Stimulated activated CD4-positive, alpha-beta T cell treated with anti-CD3 and anti-CD28 coated beads, TNF-alpha, amount 100 ng/mL, for 1 hour (primary cell): Measurements from ENCODE around the gene MAGOH.
"Not testable (repeated sequence)": the region's sequence is repeated elsewhere in the genome, so short reads cannot be mapped to it uniquely, and the experiment has no call there.

Experiments used
- DNase-seq, 3 donors: peaks; one replicate each; pipeline ENCODE4 v3.0.0-alpha.2; 2020; ENCODE audit warnings: low read depth in 3 of 3, low spot score in 1 of 3

MAGOH gene

GRCh38 chr1:53220962-53221286 is 17.4 kb downstream of the MAGOH start:
- no peak for DNase-seq

DNA sequence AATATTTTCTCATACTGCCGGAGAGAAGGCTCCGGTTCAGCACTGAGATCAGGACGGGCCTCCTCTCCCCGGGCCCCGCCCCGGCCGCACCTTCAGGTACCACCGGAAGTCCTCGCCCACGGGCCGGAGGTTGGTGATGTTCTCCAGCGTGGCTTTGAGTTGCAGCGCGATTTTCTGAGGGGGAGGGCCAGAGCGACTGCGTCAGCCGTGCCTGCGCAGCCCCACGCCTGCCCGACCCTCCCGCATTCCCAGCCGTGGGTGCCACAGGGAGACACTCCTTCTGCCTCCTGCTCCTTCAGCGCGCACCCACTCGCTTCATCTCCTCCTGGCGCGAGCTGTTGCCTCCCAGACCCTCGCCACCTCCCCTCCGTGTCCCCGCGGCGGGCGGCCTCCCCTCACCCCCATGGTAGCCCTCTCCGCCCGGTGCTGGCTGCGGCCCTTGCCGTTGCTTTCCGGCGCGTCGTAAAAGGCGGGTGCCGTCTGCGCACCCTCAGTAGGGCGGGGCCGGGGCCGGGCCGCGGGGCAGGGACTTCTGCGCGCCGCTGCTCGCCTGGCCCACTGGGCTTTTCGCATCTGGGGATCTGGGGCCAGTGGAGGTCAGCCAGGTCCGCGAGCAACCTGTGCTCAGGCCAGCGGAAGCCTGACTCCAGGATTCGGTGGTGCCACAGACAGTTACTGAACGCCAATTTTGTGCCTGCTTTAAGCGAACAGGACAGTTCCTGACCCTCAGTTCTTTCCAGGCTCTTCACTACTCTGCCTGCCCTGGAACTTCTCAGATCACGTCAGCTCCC is 18.0 kb downstream of the MAGOH start, which contains the start of gene CZIB:
Gene CZIB, minus strand, starts transcription at position 464 of the 791 bp plus-strand sequence. Its CDS starts 59 bp downstream, at position 405.
- peak; percentile 78 to 93 (median 79) for DNase-seq

GRCh38 chr1:53219711-53220110 is 18.6 kb downstream of the MAGOH start:
- no peak for DNase-seq

DNA sequence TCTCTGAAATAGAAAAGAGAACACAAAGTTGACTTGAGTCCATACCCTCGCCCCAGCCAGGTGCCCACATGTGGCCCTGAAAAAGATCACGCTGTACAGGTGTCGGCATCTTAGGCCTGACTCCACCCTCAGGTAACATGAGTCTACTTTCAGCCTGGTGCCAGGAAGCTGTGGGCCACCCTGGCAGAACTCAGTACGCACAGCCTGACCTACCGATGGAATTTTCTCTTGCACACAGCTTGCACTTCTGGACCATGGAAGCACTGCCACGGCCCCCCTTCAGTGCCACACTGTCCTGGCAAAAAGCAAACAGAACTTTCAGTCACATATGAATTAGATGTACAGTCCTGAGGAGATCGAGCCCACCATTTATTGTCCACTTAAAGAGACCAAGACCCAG is 20.1 kb downstream of the MAGOH start:
- DNase-seq, result no peak

- DNase-seq, result no peak
Measured at GRCh38 chr1:53214376-53214940, 23.9 kb downstream of the MAGOH start.

- DNase-seq, result no peak
Measured at GRCh38 chr1:53210954-53211353, 27.4 kb downstream of the MAGOH start.

- DNase-seq, result no peak
Measured at GRCh38 chr1:53210352-53210751, 28.0 kb downstream of the MAGOH start.

DNA sequence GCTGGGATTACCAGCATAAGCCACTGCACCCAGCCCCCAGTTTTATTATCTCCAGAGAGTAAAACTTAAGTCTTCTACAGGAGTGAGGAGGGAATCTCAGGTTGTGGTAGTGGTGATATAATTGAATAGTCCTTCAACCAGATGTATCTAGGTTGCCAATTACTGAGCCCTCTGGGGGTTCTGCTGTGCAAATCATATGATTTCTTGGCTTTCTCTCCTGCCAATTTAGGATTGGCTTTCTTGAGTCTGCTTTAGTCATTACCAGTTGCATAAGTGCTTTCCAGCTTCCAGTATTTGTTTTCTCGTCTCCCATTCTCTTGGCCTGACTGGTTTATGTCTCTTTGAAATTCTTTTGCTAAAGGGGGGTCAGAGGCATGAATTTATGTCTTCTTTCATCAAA is 30.6 kb downstream of the MAGOH start:
- DNase-seq, result no peak

GRCh38 chr1:53206735-53207379 is 31.5 kb downstream of the MAGOH start:
- DNase-seq, result no peak

- DNase-seq, result not testable (repeated sequence)
Measured at GRCh38 chr1:53206083-53206685, 32.1 kb downstream of the MAGOH start.

DNA sequence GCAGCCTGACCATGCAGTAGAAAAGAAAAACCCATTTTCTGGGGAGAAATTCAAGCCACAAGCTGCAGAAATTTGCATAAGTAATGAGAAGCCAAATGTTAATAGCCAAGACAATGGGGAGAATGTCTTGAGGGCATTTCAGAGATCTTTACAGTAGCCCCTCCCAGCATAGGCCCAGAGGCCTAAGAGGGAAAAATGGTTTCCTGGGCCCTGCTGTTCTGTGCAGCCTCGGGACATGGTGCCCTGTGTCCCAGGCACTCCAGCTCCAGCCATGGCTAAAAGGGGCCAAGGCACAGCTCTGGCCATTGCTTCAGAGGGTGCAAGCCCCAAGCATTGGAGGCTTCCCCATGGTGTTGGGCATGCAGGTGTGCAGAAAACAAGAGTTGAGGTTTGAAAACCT is 32.8 kb downstream of the MAGOH start:
- DNase-seq, result not testable (repeated sequence)

GRCh38 chr1:53203466-53203865 is 34.9 kb downstream of the MAGOH start:
- DNase-seq, result no peak

GRCh38 chr1:53198241-53198651 is 40.1 kb downstream of the MAGOH start:
- no peak for DNase-seq

- DNase-seq, result no peak
Measured at GRCh38 chr1:53197291-53198200, 40.8 kb downstream of the MAGOH start.

DNA sequence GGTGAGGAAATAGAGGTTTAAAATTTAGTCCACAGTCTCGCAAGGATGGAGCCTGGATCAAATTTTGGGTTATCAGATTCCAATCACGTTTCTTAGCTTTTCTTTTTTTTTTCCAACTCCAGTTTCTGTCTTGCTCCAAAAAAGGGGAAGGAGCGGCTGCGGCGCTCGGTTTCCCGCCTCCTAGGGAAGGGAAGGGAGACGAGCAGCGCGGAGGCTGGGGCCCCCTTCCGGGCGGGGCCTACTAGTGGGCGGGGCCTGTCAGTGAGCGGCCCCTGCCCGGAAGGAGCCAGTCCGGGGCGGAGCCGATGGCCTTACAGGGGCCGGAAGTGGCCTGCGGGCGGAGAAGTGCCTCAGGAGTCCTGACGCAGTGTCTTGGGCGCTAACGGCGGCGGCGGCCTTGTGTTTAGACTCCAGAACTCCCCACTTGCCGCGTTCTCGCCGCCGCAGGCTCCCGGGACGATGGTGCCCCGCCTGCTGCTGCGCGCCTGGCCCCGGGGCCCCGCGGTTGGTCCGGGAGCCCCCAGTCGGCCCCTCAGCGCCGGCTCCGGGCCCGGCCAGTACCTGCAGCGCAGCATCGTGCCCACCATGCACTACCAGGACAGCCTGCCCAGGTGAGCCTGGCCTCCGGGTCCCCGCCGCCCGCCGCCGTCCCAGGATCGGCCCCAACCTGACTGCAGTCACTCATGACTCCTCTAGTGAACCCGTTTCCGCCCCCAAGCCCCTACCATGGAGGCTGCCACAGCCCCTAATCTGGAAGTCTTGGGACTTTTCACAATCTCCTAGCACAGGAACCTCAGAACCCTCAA is 41.6 kb downstream of the MAGOH start, which contains the start of gene CPT2:
Gene CPT2, plus strand, starts transcription at position 340 of the 806 bp plus-strand sequence. Its CDS starts 120 bp downstream, at position 460.
- peak; percentile 74 to 83 (median 77) for DNase-seq

DNA sequence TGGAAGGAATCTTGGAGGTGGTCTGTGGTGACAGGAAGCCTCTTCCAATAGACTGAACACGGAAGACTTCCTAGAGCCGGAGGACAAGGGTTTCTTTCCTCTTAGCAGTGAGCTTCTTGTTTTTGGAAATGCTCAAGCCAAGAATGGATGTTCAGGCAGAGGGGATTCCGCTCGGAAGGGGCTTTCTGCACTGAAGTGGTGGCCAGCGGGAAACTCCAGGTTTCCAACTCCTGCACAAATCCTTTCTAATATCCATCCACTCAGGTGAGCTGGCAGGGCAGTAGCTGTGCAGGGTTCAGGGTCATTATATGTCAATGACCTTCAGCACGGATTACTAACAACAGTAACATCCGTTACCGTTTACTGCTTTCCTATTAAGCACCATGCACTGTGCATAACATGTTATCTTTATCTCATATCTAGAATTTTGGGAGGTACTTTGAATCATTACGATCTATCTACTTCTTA is 42.3 kb downstream of the MAGOH start:
- DNase-seq, result no peak

DNA sequence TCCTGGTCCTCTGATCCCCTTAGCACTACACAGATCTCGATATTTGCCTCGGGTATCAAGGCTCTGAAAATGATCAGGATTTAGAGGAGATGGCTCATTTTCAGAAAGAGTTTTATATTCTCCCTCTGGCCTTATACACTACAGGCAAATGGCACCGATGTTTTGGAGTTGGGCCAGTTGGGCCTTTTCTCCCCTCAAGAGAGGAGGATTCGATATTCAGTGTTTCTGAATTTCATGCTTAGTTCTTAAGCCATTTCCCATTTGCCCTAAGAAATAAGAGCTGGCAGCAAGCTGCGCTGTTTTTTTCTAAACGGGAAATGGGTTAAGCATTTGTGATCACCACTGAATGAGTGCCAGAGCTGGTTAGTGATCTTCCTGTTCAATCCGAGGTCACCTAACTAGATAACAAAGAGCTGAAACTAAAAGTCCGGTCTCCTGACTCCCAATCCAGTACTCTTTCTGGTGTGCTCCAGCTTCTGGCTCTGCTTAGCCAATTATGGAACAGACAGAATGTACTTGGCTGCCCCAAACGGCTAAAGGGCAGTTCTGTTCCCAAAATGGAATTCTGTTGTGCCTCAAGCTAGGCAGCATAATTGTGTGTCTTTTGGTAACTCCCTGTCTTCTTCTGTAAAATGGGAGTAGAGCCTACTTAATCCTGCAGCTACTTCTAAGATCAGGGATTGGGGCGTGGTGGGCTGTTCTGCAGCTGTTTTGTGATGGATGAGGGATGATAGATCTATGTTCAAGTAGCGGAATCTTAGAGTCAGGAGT is 42.9 kb downstream of the MAGOH start:
- DNase-seq, result no peak

DNA sequence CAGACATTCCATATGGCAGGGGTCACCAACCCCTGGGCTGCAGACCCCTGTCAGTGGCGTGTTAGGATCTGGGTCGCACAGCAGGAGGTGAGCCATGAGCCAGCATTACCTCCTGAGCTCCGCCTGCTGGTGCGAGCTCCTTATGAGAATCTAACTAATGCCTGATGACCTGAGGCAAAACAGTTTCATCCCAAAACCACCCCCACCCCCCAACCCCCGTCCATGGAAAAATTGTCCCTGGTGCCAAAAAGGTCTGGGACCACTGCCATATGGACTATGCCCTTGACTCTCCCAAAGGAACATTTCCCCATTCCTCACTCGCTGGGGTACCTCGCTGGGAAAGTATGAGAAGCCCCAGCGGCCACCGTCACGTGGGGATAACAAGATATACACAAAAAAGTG is 48.1 kb downstream of the MAGOH start:
- DNase-seq, result no peak

- DNase-seq, result no peak
Measured at GRCh38 chr1:53189061-53189460, 49.3 kb downstream of the MAGOH start.
